ENCODE data around the gene LRIT2. TPM values are rescaled to one million over a fixed set of nuclear protein-coding genes. Genes with fewer than 3 reads are reported as not detected.

LRIT2 gene, protein sequence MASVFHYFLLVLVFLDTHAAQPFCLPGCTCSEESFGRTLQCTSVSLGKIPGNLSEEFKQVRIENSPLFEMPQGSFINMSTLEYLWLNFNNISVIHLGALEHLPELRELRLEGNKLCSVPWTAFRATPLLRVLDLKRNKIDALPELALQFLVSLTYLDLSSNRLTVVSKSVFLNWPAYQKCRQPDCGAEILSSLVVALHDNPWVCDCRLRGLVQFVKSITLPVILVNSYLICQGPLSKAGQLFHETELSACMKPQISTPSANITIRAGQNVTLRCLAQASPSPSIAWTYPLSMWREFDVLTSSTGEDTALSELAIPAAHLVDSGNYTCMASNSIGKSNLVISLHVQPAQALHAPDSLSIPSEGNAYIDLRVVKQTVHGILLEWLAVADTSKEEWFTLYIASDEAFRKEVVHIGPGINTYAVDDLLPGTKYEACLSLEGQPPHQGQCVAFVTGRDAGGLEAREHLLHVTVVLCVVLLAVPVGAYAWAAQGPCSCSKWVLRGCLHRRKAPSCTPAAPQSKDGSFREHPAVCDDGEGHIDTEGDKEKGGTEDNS
- total RNA-seq (2022) (not detected in 2 replicates), Bru-seq, nascent RNA (not detected), BruChase-seq, experiment 1, labeled RNA remaining after a 6-hour chase (not detected), BruChase-seq, experiment 2, labeled RNA remaining after a 2-hour chase (not detected)
- long read RNA-seq = 0 reads

DNA sequence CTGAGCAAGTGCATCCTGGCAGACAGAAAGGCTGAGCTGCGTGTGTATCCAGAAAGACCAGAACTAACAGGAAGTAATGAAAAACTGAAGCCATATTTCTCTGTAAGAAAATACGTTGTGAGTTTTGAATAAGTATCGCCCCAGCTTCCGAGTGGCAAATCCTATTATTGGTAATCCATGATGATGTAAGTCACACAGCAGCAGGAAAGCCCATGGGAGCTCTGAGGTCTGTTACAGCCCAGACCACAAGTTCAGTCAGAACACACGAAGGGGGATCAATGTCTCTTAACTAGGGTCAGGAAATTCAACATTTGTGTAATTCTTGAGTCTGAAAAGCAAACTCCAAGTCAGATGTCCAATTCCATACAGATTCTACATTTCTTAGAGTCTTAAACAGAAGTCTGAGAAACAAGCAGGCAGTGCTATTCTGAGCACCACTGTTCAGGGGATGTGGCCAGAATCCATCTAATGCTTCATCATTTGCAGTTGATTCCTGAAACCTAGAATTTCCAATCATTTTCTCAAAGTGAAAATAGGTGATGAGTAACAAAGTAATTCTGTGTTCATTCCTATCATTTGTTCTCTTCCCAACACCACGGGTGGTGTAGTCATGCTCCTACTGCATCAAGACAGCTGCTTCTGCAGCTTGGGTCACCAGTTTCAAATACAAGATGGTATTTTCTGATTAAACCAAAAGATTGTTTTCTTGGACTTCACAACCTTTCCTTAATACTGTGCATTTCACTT, at the start of gene LRIT2:
Gene LRIT2, minus strand, starts transcription at position 118 of the 747 bp plus-strand sequence. Its CDS starts 24 bp downstream, at position 94.
- intact Hi-C loops (cut with micrococcal nuclease) = no loop called here
- H3K27ac Mint-ChIP-seq (ENCODE audit: low read depth, unreplicated experiment) = no peak within 1 kb of the TSS

DNA sequence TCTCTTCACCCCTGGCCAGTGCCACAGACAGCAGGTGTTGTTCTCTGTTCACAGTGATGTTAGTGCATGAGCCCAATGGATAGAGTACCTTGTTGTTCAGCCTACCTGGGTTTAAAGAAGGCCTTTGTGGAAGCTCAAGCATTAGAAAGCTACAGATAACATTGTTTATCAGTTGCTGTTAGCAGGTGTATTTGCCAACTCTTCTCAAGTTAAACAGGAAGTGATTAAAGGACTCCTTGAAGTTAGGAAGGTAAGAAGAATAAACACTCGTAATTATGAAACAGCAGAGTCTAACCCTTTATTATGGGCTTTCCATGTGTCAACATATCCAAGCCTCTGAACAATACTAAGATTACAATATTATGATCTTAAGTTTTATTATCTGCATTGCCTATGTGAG, 45.4 kb upstream of the LRIT2 start:
- no peak overlapping the region for H3K27ac Mint-ChIP-seq (ENCODE audit: low read depth, unreplicated experiment)
- intact Hi-C loops (cut with micrococcal nuclease) = no loop called here
- POLR2A ChIA-PET = no interaction called here
- TF ChIP-seq, protein P1, sequence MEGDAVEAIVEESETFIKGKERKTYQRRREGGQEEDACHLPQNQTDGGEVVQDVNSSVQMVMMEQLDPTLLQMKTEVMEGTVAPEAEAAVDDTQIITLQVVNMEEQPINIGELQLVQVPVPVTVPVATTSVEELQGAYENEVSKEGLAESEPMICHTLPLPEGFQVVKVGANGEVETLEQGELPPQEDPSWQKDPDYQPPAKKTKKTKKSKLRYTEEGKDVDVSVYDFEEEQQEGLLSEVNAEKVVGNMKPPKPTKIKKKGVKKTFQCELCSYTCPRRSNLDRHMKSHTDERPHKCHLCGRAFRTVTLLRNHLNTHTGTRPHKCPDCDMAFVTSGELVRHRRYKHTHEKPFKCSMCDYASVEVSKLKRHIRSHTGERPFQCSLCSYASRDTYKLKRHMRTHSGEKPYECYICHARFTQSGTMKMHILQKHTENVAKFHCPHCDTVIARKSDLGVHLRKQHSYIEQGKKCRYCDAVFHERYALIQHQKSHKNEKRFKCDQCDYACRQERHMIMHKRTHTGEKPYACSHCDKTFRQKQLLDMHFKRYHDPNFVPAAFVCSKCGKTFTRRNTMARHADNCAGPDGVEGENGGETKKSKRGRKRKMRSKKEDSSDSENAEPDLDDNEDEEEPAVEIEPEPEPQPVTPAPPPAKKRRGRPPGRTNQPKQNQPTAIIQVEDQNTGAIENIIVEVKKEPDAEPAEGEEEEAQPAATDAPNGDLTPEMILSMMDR (IDR thresholded peaks at IDR 0.05; ENCODE audit: unreplicated experiment) = no peak
- H3K36me3 Mint-ChIP-seq (ENCODE audit: insufficient read depth, unreplicated experiment) = no peaks in the 10 kb centered on the region
- H3K4me1 Mint-ChIP-seq (ENCODE audit: insufficient read depth, unreplicated experiment) = peaks cover 18% of the 10 kb centered on the region
- no TSS peak for BruUV-seq (replicated peaks)
- CTCF ChIA-PET = interaction anchor here (1.0 to 8.5 kb wide), 2 partner anchors 103 to 269 kb away, joined by 3 to 164 read pairs; no protein-coding TSS in a partner anchor
- no peak for DNase-seq (ENCODE audit: unreplicated experiment)
- H3K9me3 Mint-ChIP-seq (ENCODE audit: unreplicated experiment) = no peaks in the 10 kb centered on the region
- no peak overlapping the region for H3K4me3 Mint-ChIP-seq (ENCODE audit: unreplicated experiment)
- H3K27me3 Mint-ChIP-seq (ENCODE audit: insufficient read depth, unreplicated experiment) = no peaks in the 10 kb centered on the region

More for the DNA sequence above, at the start of gene LRIT2:
- no peaks in the 10 kb centered on the region for H3K9me3 Mint-ChIP-seq (ENCODE audit: unreplicated experiment)
- ChIA-PET CTCF (interaction anchor here (0.6 to 1.8 kb wide), 3 partner anchors 20 to 361 kb away, joined by 3 to 7 read pairs (median 3); no protein-coding TSS in a partner anchor), POLR2A (no interaction called here)
- no TSS peak for BruUV-seq (replicated peaks)
- H3K36me3 Mint-ChIP-seq (ENCODE audit: insufficient read depth, unreplicated experiment) = no peaks in the 10 kb centered on the region
- TF ChIP-seq, protein P1 (IDR thresholded peaks at IDR 0.05; ENCODE audit: unreplicated experiment) = no peak
- peaks cover 45% of the 10 kb centered on the region for H3K27me3 Mint-ChIP-seq (ENCODE audit: insufficient read depth, unreplicated experiment)
- no peak within 1 kb of the TSS for H3K4me3 Mint-ChIP-seq (ENCODE audit: unreplicated experiment)
- DNase-seq (ENCODE audit: unreplicated experiment) = no peak
- peaks cover under 1% of the 10 kb centered on the region for H3K4me1 Mint-ChIP-seq (ENCODE audit: insufficient read depth, unreplicated experiment)

DNA sequence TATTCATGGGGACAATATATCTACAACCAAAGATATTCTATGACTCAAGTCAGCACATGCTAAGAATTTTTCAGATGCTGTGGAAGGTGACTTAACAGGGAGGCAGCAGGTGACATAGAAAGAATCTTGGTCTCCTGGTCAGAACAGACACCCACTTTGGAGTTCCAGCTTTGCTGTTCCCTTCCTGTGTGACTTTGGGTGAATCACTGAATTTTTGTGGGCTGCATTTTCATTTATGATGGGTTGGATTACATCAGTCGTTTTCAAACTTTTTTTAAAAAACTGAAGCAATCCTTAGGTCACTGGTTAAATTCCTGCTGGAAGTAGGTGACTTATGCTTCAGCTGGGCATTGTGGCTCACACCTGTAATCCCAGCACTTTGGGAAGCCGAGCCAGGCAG, 44.4 kb upstream of the LRIT2 start:
- DNase-seq (ENCODE audit: unreplicated experiment) = peak; percentile 35
- BruUV-seq (replicated peaks) = no TSS peak
- ChIA-PET POLR2A (no interaction called here), CTCF (interaction anchor here (0.5 to 8.5 kb wide), 5 partner anchors 39 to 270 kb away, joined by 3 to 164 read pairs (median 4); no protein-coding TSS in a partner anchor)
- intact Hi-C loops (cut with micrococcal nuclease) = loop anchor here (5.0 to 10.0 kb wide), 2 partner anchors 58 to 475 kb away; partner anchors contain the start of gene CCSER2
- Mint-ChIP-seq H3K27me3 (ENCODE audit: insufficient read depth, unreplicated experiment) (no peaks in the 10 kb centered on the region), H3K9me3 (ENCODE audit: unreplicated experiment) (no peaks in the 10 kb centered on the region), H3K4me3 (ENCODE audit: unreplicated experiment) (no peak overlapping the region), H3K4me1 (ENCODE audit: insufficient read depth, unreplicated experiment) (peaks cover 18% of the 10 kb centered on the region), H3K27ac (ENCODE audit: low read depth, unreplicated experiment) (no peak overlapping the region), H3K36me3 (ENCODE audit: insufficient read depth, unreplicated experiment) (no peaks in the 10 kb centered on the region)
- TF ChIP-seq, protein P1 (IDR thresholded peaks at IDR 0.05; ENCODE audit: unreplicated experiment) = no peak

All from MCF 10A (cell line).